Ovary (tissue), 3 donors: ENCODE data around the gene SLCO2A1.

Experiments used
- EP300 ChIP-seq: sonication (generic); formaldehyde crosslinking; IDR thresholded peaks from one replicate; pipeline ENCODE4 v1.6.1; 2017; ENCODE audit warnings: antibody characterized with exemption
- POLR2A ChIP-seq: fragments of 450-650 bp; IDR thresholded peaks from one replicate; pipeline ENCODE4 v1.6.1; 2017; ENCODE audit warnings: antibody characterized with exemption, mild to moderate bottlenecking, moderate library complexity
- TF ChIP-seq, protein P1 (sequence below), 3 donors: fragments of 450-650 bp in 2 of 3; fragments of 200-600 bp in 1 of 3; IDR thresholded peaks; one replicate each; pipeline versions ENCODE4 v1.5.1 to v1.8.0; 2016 to 2022; ENCODE audit warnings: antibody characterized with exemption in 3 of 3, mild to moderate bottlenecking in 1 of 3
- donor health status: DM: no; HTN: no; CAD: no.

DNA sequence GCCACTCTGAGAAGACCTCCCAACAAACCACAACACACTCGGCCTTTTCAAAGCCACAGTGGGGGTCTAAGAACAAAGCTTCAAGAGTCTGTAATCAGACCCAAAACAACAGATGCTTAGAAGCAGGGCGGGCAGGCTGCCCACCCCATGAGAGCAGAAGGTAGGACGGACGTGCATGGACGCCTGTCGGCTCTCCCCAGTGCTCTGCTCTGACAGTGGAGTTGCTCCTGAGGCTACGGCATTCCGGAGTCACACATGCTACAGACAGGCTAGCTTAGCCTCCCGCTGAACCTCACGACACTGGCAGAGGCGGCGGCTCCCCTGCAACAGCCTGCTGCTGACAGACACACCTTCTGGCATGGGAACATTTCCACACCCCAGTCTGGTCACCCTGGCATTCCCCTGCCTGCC, 33.5 kb downstream of the SLCO2A1 start:
- TF ChIP-seq, protein P1, sequence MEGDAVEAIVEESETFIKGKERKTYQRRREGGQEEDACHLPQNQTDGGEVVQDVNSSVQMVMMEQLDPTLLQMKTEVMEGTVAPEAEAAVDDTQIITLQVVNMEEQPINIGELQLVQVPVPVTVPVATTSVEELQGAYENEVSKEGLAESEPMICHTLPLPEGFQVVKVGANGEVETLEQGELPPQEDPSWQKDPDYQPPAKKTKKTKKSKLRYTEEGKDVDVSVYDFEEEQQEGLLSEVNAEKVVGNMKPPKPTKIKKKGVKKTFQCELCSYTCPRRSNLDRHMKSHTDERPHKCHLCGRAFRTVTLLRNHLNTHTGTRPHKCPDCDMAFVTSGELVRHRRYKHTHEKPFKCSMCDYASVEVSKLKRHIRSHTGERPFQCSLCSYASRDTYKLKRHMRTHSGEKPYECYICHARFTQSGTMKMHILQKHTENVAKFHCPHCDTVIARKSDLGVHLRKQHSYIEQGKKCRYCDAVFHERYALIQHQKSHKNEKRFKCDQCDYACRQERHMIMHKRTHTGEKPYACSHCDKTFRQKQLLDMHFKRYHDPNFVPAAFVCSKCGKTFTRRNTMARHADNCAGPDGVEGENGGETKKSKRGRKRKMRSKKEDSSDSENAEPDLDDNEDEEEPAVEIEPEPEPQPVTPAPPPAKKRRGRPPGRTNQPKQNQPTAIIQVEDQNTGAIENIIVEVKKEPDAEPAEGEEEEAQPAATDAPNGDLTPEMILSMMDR (IDR thresholded peaks at IDR 0.05): no peak
- TF ChIP-seq POLR2A (no peak), EP300 (no peak)
